SK-N-SH (cell line): Measurements from ENCODE around the gene LPIN2.

Source experiments
- FOXM1 ChIP-seq: IDR thresholded peaks from 2 replicates; pipeline ENCODE4 v1.4.0; 2012; ENCODE audit warnings: low read depth, mild to moderate bottlenecking
- TF ChIP-seq, protein P1 (sequence below): fragments of 200-600 bp; sonication (generic); IDR thresholded peaks from 2 replicates; pipeline ENCODE4 v1.6.1; 2017; ENCODE audit warnings: antibody characterized with exemption, mild to moderate bottlenecking, moderate library complexity

DNA sequence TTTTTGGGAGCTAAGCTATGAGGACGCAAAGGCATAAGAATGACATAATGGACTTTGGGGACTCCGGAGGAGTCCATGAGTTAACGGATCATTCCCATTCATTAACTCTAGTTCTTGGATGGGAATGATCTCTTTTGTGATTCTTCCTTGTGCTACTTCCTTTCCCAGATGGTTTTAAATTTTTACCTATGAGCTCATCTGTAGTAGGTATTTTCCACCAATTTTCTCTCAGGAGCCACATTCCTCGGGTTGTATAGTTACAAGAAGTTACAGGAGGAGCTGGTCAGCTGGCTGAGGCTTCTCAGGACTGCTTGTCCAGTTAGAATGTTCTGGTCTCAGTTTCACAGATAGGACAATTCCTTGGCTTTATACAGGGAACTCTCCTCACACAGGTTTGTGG is 42.9 kb upstream of the LPIN2 start:
- TF ChIP-seq FOXM1: no peak
- TF ChIP-seq, protein P1, sequence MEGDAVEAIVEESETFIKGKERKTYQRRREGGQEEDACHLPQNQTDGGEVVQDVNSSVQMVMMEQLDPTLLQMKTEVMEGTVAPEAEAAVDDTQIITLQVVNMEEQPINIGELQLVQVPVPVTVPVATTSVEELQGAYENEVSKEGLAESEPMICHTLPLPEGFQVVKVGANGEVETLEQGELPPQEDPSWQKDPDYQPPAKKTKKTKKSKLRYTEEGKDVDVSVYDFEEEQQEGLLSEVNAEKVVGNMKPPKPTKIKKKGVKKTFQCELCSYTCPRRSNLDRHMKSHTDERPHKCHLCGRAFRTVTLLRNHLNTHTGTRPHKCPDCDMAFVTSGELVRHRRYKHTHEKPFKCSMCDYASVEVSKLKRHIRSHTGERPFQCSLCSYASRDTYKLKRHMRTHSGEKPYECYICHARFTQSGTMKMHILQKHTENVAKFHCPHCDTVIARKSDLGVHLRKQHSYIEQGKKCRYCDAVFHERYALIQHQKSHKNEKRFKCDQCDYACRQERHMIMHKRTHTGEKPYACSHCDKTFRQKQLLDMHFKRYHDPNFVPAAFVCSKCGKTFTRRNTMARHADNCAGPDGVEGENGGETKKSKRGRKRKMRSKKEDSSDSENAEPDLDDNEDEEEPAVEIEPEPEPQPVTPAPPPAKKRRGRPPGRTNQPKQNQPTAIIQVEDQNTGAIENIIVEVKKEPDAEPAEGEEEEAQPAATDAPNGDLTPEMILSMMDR: no peak
